Lower leg skin (tissue), 3 donors: Measurements from ENCODE around the gene SRSF8.

Experiments used
- POLR2A ChIP-seq, 2 donors: fragments of 450-650 bp; IDR thresholded peaks; one replicate each; pipeline ENCODE4 v1.6.1; 2016 to 2017; ENCODE audit warnings: antibody characterized with exemption in 2 of 2, mild to moderate bottlenecking in 1 of 2, moderate library complexity in 1 of 2
- TF ChIP-seq, protein P1 (sequence below), 3 donors: fragments of 450-650 bp; IDR thresholded peaks; one replicate each; pipeline ENCODE4 v1.5.1; 2016; ENCODE audit warnings: antibody characterized with exemption in 3 of 3, mild to moderate bottlenecking in 3 of 3, moderate library complexity in 2 of 3

GRCh38 chr11:95100191-95100648 lies 33.5 kb downstream of the SRSF8 start:
- TF ChIP-seq, protein P1, sequence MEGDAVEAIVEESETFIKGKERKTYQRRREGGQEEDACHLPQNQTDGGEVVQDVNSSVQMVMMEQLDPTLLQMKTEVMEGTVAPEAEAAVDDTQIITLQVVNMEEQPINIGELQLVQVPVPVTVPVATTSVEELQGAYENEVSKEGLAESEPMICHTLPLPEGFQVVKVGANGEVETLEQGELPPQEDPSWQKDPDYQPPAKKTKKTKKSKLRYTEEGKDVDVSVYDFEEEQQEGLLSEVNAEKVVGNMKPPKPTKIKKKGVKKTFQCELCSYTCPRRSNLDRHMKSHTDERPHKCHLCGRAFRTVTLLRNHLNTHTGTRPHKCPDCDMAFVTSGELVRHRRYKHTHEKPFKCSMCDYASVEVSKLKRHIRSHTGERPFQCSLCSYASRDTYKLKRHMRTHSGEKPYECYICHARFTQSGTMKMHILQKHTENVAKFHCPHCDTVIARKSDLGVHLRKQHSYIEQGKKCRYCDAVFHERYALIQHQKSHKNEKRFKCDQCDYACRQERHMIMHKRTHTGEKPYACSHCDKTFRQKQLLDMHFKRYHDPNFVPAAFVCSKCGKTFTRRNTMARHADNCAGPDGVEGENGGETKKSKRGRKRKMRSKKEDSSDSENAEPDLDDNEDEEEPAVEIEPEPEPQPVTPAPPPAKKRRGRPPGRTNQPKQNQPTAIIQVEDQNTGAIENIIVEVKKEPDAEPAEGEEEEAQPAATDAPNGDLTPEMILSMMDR (IDR thresholded peaks at IDR 0.05), result no peak
- no peak for TF ChIP-seq POLR2A (IDR thresholded peaks at IDR 0.05)
